HG03175 (cell line): ENCODE data around the gene CEACAM5.
"Not testable (repeated sequence)": the region's sequence is repeated elsewhere in the genome, so short reads cannot be mapped to it uniquely, and the experiment has no call there.

Experiments used
- ATAC-seq: cut with Tn5 transposase; IDR thresholded peaks from one replicate; pipeline ENCODE4 v1.9.1; 2021; ENCODE audit warnings: mild to moderate bottlenecking, moderate library complexity; ENCODE audit not compliant: unreplicated experiment

Gene CEACAM5

DNA sequence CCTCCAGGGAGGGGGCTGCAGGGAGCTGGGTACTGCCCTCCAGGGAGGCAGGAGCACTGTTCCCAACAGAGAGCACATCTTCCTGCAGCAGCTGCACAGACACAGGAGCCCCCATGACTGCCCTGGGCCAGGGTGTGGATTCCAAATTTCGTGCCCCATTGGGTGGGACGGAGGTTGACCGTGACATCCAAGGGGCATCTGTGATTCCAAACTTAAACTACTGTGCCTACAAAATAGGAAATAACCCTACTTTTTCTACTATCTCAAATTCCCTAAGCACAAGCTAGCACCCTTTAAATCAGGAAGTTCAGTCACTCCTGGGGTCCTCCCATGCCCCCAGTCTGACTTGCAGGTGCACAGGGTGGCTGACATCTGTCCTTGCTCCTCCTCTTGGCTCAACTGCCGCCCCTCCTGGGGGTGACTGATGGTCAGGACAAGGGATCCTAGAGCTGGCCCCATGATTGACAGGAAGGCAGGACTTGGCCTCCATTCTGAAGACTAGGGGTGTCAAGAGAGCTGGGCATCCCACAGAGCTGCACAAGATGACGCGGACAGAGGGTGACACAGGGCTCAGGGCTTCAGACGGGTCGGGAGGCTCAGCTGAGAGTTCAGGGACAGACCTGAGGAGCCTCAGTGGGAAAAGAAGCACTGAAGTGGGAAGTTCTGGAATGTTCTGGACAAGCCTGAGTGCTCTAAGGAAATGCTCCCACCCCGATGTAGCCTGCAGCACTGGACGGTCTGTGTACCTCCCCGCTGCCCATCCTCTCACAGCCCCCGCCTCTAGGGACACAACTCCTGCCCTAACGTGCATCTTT lies 7.8 kb upstream of the CEACAM5 start:
- no peak for ATAC-seq

DNA sequence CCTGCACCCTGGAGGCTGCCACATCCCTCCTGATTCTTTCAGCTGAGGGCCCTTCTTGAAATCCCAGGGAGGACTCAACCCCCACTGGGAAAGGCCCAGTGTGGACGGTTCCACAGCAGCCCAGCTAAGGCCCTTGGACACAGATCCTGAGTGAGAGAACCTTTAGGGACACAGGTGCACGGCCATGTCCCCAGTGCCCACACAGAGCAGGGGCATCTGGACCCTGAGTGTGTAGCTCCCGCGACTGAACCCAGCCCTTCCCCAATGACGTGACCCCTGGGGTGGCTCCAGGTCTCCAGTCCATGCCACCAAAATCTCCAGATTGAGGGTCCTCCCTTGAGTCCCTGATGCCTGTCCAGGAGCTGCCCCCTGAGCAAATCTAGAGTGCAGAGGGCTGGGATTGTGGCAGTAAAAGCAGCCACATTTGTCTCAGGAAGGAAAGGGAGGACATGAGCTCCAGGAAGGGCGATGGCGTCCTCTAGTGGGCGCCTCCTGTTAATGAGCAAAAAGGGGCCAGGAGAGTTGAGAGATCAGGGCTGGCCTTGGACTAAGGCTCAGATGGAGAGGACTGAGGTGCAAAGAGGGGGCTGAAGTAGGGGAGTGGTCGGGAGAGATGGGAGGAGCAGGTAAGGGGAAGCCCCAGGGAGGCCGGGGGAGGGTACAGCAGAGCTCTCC lies 6.9 kb upstream of the CEACAM5 start:
- no peak for ATAC-seq

DNA sequence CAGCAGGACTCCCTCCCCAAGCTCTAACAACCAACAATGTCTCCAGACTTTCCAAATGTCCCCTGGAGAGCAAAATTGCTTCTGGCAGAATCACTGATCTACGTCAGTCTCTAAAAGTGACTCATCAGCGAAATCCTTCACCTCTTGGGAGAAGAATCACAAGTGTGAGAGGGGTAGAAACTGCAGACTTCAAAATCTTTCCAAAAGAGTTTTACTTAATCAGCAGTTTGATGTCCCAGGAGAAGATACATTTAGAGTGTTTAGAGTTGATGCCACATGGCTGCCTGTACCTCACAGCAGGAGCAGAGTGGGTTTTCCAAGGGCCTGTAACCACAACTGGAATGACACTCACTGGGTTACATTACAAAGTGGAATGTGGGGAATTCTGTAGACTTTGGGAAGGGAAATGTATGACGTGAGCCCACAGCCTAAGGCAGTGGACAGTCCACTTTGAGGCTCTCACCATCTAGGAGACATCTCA lies 6.2 kb upstream of the CEACAM5 start:
- ATAC-seq: no peak

DNA sequence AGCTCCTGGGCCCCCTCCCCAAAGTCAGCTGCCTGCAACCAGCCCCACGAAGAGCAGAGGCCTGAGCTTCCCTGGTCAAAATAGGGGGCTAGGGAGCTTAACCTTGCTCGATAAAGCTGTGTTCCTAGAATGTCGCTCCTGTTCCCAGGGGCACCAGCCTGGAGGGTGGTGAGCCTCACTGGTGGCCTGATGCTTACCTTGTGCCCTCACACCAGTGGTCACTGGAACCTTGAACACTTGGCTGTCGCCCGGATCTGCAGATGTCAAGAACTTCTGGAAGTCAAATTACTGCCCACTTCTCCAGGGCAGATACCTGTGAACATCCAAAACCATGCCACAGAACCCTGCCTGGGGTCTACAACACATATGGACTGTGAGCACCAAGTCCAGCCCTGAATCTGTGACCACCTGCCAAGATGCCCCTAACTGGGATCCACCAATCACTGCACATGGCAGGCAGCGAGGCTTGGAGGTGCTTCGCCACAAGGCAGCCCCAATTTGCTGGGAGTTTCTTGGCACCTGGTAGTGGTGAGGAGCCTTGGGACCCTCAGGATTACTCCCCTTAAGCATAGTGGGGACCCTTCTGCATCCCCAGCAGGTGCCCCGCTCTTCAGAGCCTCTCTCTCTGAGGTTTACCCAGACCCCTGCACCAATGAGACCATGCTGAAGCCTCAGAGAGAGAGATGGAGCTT lies 4.7 kb upstream of the CEACAM5 start:
- no peak for ATAC-seq

DNA sequence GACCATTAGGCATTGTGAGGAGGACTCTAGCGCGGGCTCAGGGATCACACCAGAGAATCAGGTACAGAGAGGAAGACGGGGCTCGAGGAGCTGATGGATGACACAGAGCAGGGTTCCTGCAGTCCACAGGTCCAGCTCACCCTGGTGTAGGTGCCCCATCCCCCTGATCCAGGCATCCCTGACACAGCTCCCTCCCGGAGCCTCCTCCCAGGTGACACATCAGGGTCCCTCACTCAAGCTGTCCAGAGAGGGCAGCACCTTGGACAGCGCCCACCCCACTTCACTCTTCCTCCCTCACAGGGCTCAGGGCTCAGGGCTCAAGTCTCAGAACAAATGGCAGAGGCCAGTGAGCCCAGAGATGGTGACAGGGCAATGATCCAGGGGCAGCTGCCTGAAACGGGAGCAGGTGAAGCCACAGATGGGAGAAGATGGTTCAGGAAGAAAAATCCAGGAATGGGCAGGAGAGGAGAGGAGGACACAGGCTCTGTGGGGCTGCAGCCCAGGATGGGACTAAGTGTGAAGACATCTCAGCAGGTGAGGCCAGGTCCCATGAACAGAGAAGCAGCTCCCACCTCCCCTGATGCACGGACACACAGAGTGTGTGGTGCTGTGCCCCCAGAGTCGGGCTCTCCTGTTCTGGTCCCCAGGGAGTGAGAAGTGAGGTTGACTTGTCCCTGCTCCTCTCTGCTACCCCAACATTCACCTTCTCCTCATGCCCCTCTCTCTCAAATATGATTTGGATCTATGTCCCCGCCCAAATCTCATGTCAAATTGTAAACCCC lies 2.8 kb upstream of the CEACAM5 start:
- no peak for ATAC-seq

DNA sequence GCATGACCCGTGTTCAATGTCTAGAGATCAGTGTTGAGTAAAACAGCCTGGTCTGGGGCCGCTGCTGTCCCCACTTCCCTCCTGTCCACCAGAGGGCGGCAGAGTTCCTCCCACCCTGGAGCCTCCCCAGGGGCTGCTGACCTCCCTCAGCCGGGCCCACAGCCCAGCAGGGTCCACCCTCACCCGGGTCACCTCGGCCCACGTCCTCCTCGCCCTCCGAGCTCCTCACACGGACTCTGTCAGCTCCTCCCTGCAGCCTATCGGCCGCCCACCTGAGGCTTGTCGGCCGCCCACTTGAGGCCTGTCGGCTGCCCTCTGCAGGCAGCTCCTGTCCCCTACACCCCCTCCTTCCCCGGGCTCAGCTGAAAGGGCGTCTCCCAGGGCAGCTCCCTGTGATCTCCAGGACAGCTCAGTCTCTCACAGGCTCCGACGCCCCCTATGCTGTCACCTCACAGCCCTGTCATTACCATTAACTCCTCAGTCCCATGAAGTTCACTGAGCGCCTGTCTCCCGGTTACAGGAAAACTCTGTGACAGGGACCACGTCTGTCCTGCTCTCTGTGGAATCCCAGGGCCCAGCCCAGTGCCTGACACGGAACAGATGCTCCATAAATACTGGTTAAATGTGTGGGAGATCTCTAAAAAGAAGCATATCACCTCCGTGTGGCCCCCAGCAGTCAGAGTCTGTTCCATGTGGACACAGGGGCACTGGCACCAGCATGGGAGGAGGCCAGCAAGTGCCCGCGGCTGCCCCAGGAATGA lies 1.5 kb upstream of the CEACAM5 start:
- ATAC-seq: no peak

DNA sequence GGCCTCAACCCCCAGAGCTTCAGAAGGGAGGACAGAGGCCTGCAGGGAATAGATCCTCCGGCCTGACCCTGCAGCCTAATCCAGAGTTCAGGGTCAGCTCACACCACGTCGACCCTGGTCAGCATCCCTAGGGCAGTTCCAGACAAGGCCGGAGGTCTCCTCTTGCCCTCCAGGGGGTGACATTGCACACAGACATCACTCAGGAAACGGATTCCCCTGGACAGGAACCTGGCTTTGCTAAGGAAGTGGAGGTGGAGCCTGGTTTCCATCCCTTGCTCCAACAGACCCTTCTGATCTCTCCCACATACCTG lies 969 bp upstream of the CEACAM5 start:
- ATAC-seq: no peak

DNA sequence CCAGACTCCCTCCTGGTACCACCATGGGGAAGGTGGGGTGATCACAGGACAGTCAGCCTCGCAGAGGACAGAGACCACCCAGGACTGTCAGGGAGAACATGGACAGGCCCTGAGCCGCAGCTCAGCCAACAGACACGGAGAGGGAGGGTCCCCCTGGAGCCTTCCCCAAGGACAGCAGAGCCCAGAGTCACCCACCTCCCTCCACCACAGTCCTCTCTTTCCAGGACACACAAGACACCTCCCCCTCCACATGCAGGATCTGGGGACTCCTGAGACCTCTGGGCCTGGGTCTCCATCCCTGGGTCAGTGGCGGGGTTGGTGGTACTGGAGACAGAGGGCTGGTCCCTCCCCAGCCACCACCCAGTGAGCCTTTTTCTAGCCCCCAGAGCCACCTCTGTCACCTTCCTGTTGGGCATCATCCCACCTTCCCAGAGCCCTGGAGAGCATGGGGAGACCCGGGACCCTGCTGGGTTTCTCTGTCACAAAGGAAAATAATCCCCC lies 505 bp upstream of the CEACAM5 start:
- no peak for ATAC-seq

DNA sequence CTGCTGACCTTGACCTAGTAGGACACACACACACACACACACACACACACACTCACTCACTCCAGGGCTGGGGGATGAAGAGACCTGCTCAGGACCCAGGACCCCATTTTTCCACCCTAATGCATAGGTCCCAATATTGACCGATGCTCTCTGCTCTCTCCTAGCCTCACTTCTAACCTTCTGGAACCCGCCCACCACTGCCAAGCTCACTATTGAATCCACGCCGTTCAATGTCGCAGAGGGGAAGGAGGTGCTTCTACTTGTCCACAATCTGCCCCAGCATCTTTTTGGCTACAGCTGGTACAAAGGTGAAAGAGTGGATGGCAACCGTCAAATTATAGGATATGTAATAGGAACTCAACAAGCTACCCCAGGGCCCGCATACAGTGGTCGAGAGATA lies 1.1 kb downstream of the CEACAM5 start:
- not testable (repeated sequence) for ATAC-seq

DNA sequence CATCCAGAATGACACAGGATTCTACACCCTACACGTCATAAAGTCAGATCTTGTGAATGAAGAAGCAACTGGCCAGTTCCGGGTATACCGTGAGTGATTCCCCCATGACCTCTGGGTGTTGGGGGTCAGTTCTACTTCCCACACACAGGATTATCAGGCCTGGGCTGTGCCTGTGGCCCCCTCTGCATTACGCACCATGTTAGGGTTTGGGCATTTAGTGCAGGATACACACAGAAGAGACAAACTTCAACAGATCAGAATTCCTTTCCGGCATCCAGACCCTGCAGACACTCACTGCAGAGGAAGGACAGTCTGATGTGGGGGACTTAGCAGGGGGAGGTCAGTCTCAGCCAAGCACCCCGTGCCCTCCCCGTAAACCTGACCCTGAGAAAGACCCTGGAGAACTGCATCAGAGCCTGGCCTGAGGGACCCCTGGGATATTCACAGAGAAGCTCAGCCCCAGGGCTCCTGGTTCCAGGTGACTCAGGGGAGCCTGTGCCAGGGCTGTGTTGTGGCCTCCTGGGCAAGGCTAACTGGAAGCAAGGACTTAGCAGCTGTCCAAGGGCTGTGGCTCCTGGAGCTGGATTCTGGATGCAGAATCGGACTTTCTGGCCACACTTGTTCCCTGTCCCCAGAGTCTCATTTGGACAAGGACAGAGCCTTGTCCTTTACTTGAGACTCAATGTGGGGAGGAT lies 1.7 kb downstream of the CEACAM5 start:
- ATAC-seq: no peak

DNA sequence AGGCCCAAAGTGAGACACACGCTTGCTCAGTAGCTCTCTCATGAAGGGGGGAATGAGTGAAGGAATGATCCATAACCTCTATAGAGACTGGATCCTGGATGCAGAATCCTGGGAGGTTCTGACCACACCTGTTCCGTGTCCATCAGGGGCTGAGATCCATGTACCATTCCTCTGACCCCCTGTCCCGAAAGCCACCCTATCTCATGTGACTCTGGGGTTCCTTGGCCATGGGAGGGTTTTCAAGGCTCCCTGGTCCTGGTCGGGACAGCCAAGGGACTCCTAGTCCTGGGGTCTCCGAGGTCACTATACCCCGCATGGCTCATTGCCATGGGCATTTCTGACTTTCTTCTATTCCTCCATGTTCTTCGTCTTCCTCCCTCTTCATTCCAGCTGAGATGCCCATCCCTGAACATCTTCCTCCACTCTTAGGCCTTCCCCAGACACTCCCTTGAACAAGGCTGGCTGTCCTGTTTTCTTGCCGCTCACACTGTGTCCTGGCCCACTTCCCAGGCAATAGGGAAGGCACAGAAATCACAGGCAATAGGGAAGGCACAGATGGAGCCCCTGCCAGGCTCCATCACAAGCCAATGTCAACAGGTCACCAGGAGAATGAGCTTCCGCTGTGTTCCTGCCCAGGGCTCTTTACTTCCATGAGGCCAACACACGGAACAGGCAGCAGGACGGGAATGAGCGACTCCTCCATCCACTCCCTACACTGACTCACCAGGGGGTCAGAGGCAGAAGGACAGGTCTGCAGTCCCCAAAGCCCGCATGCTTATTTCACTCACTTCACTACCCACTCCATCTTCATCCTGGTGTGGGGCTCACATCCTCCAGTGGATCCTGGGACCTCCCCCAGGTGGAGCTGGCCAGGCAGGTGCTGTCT lies 3.2 kb downstream of the CEACAM5 start:
- ATAC-seq: no peak

DNA sequence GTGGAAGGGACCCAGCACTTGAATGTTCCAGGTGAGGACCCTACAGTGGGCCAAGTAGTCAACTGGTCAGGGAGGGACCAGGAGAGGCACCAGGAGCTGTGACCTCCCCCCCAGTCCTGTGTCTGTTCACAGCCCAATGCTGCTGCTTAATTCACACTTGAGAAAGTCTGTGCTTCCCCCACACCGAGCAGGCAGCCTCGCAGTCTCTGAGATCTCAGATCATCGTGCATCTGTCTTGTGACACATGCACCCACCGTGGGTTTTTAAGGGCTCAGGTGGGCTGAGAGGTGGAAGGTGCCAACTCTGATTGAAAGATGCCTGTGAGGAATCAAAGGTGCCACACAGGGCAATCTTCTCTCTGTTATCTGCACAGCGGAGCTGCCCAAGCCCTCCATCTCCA lies 6.2 kb downstream of the CEACAM5 start:
- no peak for ATAC-seq

DNA sequence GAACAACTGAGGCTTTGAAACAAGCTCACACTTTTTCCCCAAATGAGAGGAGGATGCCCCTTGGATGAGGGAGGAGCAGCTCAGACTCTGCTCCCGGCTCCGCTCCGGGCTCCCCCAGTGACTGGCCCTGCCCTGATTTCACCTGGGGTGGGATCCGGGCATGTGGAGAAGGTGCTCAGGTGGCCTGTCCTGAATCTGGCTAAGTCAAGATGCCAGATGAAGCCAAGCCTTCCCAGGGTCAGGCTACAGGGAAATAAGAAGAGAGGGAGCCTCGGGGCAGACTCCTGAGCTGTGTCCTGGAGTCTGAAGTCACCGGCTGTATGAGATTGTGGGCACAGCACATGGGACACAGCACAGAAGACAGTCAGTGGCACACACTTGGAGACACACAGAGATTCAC lies 10.3 kb downstream of the CEACAM5 start:
- ATAC-seq: no peak

DNA sequence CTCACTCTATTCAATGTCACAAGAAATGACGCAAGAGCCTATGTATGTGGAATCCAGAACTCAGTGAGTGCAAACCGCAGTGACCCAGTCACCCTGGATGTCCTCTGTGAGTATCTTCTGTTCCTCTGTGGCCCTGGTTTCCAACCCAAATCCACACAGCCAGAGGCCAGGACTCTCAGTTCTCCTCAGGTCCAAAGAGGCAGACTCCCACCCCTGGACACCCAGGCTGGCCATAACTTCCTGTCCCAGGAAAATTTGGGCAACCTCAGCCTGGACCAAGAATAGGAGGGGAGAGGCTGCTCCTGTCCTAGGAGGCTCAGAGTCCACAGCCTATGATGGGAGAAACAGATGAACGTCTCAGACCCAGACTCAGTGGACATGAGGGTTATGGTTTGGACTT lies 11.7 kb downstream of the CEACAM5 start:
- ATAC-seq: no peak

DNA sequence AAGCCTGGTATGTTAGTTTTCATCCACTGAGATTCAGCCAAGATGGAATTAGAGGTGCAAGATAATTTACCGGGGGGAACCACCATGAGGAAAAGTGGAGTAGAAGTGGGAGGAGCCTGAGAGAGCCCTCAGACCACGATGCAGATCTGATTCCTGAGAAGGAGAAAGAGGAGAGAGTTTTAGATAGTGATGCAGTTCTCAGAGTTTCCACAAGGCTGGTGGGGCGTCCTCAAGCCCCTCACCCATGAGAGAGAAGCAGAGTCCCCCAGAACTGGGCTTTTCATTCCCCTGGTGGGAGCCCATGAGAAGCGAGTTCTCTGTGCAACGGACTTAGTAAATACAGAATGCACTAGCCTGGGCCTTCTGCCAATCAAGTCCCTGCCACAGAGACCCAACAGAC lies 18.1 kb downstream of the CEACAM5 start:
- ATAC-seq: no peak

DNA sequence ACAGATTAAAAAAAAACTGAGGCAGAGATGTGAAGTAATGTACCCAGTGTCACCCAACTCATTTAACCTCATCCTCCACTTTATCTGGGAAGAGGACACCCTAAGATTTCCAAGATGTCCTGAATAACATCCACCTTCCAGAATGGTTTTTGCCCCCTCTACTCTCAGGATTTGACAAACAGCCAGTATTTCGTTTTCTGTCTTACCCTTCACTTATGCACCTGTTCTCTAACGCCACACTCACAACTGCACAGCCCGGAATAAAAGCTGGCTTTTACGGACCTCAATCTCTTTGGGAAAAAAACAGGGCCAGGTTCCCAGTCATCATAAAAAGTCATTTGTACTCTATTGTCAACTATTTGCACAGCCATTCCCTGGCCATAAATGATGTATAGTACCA lies 25.7 kb downstream of the CEACAM5 start:
- ATAC-seq: no peak

DNA sequence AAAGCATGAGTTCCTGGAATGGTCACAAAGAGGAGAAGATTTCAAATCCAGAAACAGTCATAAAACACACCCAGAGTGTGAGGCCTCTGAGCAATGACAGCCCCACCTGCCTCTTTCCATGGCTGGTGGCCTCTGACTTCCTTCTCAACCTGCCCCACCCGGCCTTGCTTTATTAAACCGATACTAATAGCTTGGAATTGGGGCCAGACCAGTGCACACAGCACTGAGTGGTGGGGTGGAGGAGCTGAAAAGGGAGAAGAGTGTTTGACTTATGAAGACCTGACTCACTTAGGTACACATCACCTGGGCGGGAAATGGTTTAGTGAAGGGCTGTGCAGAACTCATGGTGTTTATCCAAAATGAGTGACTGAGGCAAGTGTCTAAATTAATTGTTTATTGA lies 26.2 kb downstream of the CEACAM5 start:
- ATAC-seq: no peak

DNA sequence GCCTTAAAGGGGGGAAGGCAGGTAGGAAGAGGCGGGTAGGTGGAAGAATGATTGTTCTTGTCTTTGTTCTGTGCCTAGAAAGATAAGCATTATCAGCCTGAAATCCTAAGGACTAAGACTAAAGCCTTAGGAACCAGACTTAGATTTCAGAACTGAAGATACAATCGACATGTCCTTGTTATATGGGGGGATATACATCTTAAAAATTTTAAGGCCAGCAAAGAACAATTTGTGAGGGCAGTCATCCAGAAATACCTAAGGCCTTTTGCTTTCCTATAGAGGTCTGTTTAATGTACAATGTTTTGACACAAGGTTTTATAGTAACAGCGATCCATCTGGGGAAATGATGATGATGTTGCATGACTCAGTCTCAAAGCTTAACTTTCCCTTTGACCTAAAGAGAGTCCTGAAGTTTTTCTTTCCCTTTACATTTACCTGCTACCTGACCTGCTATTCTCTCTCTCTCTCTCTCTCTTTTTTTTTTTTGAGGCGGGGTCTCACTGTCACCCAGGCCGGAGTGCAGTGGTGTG lies 26.7 kb downstream of the CEACAM5 start:
- no peak for ATAC-seq

DNA sequence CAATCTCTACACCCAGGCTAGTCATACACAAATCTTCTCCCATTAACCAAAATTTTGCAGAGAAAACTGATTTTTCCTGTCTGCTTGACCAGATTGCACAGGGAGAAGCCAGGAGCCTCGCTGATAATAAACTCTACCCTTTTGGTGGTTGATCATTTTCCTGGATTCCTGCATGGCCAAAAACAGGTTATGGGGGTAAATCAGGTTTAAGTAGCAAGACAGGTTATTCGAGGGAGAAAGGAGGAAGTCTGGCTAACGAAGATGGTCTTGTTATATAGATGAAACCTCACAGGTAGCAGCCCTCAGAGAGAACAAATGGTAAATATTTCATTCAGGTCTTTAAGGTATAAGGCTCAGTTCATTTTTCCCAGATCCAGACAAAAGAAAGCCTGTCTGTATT lies 30.9 kb downstream of the CEACAM5 start:
- no peak for ATAC-seq
